HL-60 (cell line): Measurements from ENCODE around the gene CYB561A3.

ENCODE experiments used
- DNase-seq, 2 experiments: peaks; one replicate each; pipeline ENCODE4 v3.0.0-alpha.2; 2010 to 2020; ENCODE audit warnings: low read depth in 1 of 2, low spot score in 1 of 2
- H3K27ac ChIP-seq: fragments of 250-450 bp; sonication (Bioruptor Pico); replicated peaks from 2 replicates; pipeline ENCODE4 v1.5.1; 2020; ENCODE audit warnings: mild to moderate bottlenecking, moderate library complexity
- H3K27me3 ChIP-seq: fragments of 250-450 bp; sonication (Bioruptor Pico); 2 replicates; pipeline ENCODE4 v1.5.1; 2021; ENCODE audit warnings: mild to moderate bottlenecking, moderate library complexity; ENCODE audit not compliant: insufficient read depth, poor library complexity, severe bottlenecking
- H3K4me3 ChIP-seq: replicated peaks from 2 replicates; pipeline ENCODE4 v1.5.1; 2011; ENCODE audit warnings: mild to moderate bottlenecking, control low read depth, low read length; ENCODE audit not compliant: insufficient read depth
- CTCF ChIP-seq: IDR thresholded peaks from one replicate; pipeline ENCODE4 v1.5.1; 2011; ENCODE audit warnings: low read length, control low read depth, inconsistent platforms; ENCODE audit not compliant: insufficient read depth
- GABPA ChIP-seq: IDR thresholded peaks from 2 replicates; pipeline ENCODE4 v1.6.1; 2012; ENCODE audit warnings: low read depth
- POLR2AphosphoS5 ChIP-seq: IDR thresholded peaks from 2 replicates; pipeline ENCODE4 v1.6.1; 2012; ENCODE audit warnings: low read depth
- REST ChIP-seq: IDR thresholded peaks from 2 replicates; pipeline ENCODE4 v1.6.1; 2012; ENCODE audit warnings: low read depth; ENCODE audit not compliant: insufficient replicate concordance
- SPI1 ChIP-seq: IDR thresholded peaks from 2 replicates; pipeline ENCODE4 v1.6.1; 2012; ENCODE audit warnings: low read depth, mild to moderate bottlenecking, borderline replicate concordance

Gene CYB561A3

GRCh38 chr11:61309141-61309540, 52.5 kb downstream of the CYB561A3 start:
- H3K27me3 ChIP-seq: no peaks in the 10 kb centered on the region
- H3K4me3 ChIP-seq: no peak overlapping the region
- DNase-seq: no peak
- TF ChIP-seq REST (no peak), GABPA (no peak), POLR2AphosphoS5 (no peak), SPI1 (no peak), CTCF (no peak)
- H3K27ac ChIP-seq: no peak overlapping the region

- no peak for DNase-seq
Measured at GRCh38 chr11:61307354-61307753, 54.3 kb downstream of the CYB561A3 start.

GRCh38 chr11:61306221-61306620, 55.5 kb downstream of the CYB561A3 start:
- no peak for TF ChIP-seq REST
- TF ChIP-seq SPI1: no peak
- no peak for TF ChIP-seq POLR2AphosphoS5
- no peak for TF ChIP-seq CTCF
- no peak for TF ChIP-seq GABPA
- no peak for DNase-seq
- Histone ChIP-seq H3K27me3 (no peaks in the 10 kb centered on the region), H3K4me3 (no peak overlapping the region), H3K27ac (no peak overlapping the region)

More at GRCh38 chr11:61307354-61307753, 54.3 kb downstream of the CYB561A3 start:
- Histone ChIP-seq H3K4me3 (no peak overlapping the region), H3K27ac (no peak overlapping the region), H3K27me3 (no peaks in the 10 kb centered on the region)
- TF ChIP-seq REST: peak; percentile 84
- no peak for TF ChIP-seq SPI1
- TF ChIP-seq POLR2AphosphoS5: no peak
- no peak for TF ChIP-seq CTCF
- no peak for TF ChIP-seq GABPA
